Activated naive CD8-positive, alpha-beta T cell (primary cell): Measurements from ENCODE around the gene RPS6KA2.

Experiments
- H3K27ac Mint-ChIP-seq: one replicate; pipeline ENCODE4 v1.8.0; 2021; ENCODE audit warnings: mixed read lengths
- H3K27me3 Mint-ChIP-seq: one replicate; pipeline ENCODE4 v1.8.0; 2021; ENCODE audit warnings: mixed read lengths
- H3K36me3 Mint-ChIP-seq: one replicate; pipeline ENCODE4 v1.8.0; 2021; ENCODE audit warnings: mixed read lengths
- H3K4me1 Mint-ChIP-seq: one replicate; pipeline ENCODE4 v1.8.0; 2021; ENCODE audit warnings: low read depth, mixed read lengths
- H3K4me3 Mint-ChIP-seq: one replicate; pipeline ENCODE4 v1.8.0; 2021; ENCODE audit warnings: mild to moderate bottlenecking, mixed read lengths
- H3K9me3 Mint-ChIP-seq: one replicate; pipeline ENCODE4 v1.8.0; 2021; ENCODE audit warnings: low read depth, mixed read lengths

RPS6KA2 gene

DNA sequence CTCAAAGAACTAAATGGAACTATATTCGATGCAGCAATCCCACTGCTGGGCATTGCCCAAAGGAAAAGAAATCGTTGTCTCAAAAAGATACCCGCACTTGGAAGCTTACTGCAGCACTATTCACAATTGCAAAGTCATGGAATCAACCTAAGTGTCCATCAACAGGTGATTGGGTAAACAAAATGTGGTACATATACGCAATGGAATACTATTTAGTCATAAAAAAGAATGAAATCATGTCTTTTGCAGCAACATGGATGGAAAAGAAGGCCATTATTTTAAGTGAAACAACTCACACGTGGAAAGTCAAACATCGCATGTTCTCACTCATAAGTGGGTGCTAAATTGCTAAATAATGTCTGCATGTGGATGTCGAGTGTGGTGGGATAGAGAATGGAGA, 173.4 kb downstream of the RPS6KA2 start:
- H3K27me3 Mint-ChIP-seq: no peaks in the 10 kb centered on the region
- H3K9me3 Mint-ChIP-seq: no peaks in the 10 kb centered on the region
- no peak overlapping the region for H3K27ac Mint-ChIP-seq
- H3K36me3 Mint-ChIP-seq: peaks cover 10% of the 10 kb centered on the region
- H3K4me3 Mint-ChIP-seq: no peak overlapping the region
- H3K4me1 Mint-ChIP-seq: peaks cover 4% of the 10 kb centered on the region

GRCh38 chr6:166450167-166450873, 176.7 kb downstream of the RPS6KA2 start:
- Mint-ChIP-seq H3K36me3 (peaks cover 7% of the 10 kb centered on the region), H3K4me1 (no peaks in the 10 kb centered on the region), H3K27me3 (peaks cover 1% of the 10 kb centered on the region), H3K9me3 (no peaks in the 10 kb centered on the region), H3K4me3 (no peak overlapping the region), H3K27ac (no peak overlapping the region)

DNA sequence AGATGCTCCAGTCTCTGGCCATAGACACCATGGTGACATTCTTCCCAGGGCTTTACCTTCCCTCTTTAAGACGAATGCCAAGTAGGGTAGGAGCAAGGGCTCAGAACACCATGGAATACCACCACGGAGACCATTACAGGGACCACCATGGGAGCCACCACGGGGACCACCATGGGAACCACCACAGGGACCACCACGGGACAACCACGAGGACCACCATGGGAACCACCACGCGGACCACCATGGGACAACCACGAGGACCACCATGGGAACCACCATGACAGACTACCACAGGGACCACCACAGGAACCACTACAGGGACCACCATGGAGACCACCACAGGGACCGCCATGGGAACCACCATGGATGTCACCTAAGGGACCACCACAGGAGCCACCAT, 177.4 kb downstream of the RPS6KA2 start:
- Mint-ChIP-seq H3K4me1 (no peaks in the 10 kb centered on the region), H3K9me3 (no peaks in the 10 kb centered on the region), H3K27ac (no peak overlapping the region), H3K27me3 (peaks cover 1% of the 10 kb centered on the region), H3K4me3 (no peak overlapping the region), H3K36me3 (peaks cover 7% of the 10 kb centered on the region)

GRCh38 chr6:166449036-166449435, 178.0 kb downstream of the RPS6KA2 start:
- Mint-ChIP-seq H3K4me3 (no peak overlapping the region), H3K4me1 (no peaks in the 10 kb centered on the region), H3K36me3 (peaks cover 7% of the 10 kb centered on the region), H3K27me3 (peaks cover 1% of the 10 kb centered on the region), H3K9me3 (no peaks in the 10 kb centered on the region), H3K27ac (no peak overlapping the region)

- no peaks in the 10 kb centered on the region for H3K9me3 Mint-ChIP-seq
- H3K27ac Mint-ChIP-seq: no peak overlapping the region
- peaks cover 7% of the 10 kb centered on the region for H3K36me3 Mint-ChIP-seq
- peaks cover 1% of the 10 kb centered on the region for H3K27me3 Mint-ChIP-seq
- H3K4me1 Mint-ChIP-seq: no peaks in the 10 kb centered on the region
- H3K4me3 Mint-ChIP-seq: no peak overlapping the region
Measured at GRCh38 chr6:166448432-166448831, 178.6 kb downstream of the RPS6KA2 start.

DNA sequence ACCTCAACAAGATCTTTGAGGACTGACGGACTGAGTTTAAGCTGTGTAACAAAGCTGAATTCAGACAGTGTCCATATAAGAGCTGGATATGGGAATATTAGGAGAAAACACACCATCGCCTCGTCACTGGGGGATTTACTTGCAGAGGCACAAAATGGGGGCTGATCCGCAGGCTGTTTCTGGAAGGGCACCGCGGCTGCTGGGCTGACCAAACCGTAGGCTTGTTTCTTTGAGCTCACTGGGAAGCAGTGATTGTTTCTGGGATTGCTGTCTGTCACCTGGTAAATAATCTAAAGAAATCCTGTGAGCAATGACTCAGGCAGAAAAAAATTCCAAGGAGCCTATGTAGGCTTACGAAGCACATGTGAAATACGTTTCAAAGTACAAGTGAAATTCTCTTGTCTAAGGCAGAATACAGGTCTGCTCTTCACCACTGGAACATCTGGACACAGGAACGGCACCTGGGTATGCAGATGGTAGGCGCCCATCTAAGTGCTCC, 180.4 kb downstream of the RPS6KA2 start:
- no peaks in the 10 kb centered on the region for H3K9me3 Mint-ChIP-seq
- peaks cover 3% of the 10 kb centered on the region for H3K36me3 Mint-ChIP-seq
- peaks cover 1% of the 10 kb centered on the region for H3K27me3 Mint-ChIP-seq
- no peak overlapping the region for H3K27ac Mint-ChIP-seq
- no peaks in the 10 kb centered on the region for H3K4me1 Mint-ChIP-seq
- H3K4me3 Mint-ChIP-seq: no peak overlapping the region

DNA sequence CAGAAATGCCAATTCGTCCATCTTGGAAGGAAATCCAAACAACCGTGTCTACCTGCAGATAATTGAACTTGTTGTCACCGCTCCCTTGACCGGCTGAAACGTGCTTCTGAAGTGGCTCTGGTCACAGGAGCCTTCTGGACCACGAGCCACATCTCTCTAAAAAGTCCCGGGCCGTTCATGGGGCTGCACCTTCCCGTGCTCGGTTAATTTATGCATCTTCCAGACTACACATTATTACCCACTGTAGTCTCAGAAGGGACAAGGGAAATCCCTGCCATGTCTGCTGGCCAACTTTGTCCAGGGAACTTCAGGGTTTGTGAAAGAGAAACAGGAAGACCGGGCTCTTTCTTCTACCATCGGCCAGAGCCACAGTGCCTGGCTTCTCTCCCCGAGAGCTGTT, 180.9 kb downstream of the RPS6KA2 start:
- Mint-ChIP-seq H3K27me3 (peaks cover 1% of the 10 kb centered on the region), H3K4me1 (no peaks in the 10 kb centered on the region), H3K36me3 (peaks cover 3% of the 10 kb centered on the region), H3K4me3 (no peak overlapping the region), H3K9me3 (no peaks in the 10 kb centered on the region), H3K27ac (no peak overlapping the region)

DNA sequence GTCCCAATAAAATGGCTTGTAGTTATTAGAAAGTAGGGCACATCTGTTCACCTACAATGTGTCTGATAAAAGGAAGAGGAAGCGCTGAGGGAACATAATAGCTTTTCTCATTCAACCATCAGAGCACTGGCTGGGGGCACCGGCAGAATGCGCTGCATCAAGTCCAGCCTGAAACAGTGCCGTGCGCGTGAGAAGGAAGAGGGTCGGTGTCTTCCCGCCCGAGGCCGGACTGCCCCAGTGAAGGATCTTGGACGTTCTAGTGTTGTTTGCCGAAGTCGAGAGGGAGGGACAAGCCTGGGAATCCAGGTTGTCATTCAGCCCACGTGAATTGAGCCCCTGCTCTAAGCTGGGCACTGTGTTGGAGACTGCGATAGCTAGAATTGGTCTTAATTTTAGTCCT, 182.6 kb downstream of the RPS6KA2 start:
- Mint-ChIP-seq H3K36me3 (peaks cover 3% of the 10 kb centered on the region), H3K27ac (no peak overlapping the region), H3K27me3 (peaks cover 1% of the 10 kb centered on the region), H3K9me3 (no peaks in the 10 kb centered on the region), H3K4me1 (peaks cover 7% of the 10 kb centered on the region), H3K4me3 (no peak overlapping the region)

DNA sequence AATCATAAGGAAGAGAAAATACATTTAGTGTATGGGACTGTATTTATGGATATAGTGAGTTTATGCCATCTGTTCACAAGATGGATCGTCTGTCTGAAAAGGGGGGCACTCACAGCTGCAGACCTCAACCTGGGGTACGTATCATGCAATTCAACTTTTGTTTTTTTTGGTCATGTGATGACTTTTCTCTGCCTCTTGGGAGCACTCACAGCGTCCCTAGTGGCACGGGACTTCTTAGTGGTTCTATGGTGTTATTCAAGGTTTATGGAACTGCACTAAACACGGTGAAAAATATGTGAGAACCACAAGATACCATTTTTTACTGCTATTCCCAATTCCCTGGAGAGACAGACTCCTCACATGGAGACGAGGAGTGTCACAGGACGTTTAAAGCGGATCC, 183.9 kb downstream of the RPS6KA2 start:
- Mint-ChIP-seq H3K9me3 (no peaks in the 10 kb centered on the region), H3K4me3 (no peak overlapping the region), H3K36me3 (peaks cover 3% of the 10 kb centered on the region), H3K4me1 (peaks cover 9% of the 10 kb centered on the region), H3K27me3 (peaks cover 1% of the 10 kb centered on the region), H3K27ac (no peak overlapping the region)

- no peaks in the 10 kb centered on the region for H3K9me3 Mint-ChIP-seq
Measured at GRCh38 chr6:166442131-166442685, 184.8 kb downstream of the RPS6KA2 start.

GRCh38 chr6:166441325-166442078, 185.5 kb downstream of the RPS6KA2 start:
- Mint-ChIP-seq H3K4me1 (peaks cover 11% of the 10 kb centered on the region), H3K4me3 (no peak overlapping the region), H3K27me3 (peaks cover 1% of the 10 kb centered on the region), H3K36me3 (no peaks in the 10 kb centered on the region), H3K27ac (no peak overlapping the region), H3K9me3 (no peaks in the 10 kb centered on the region)

More at GRCh38 chr6:166442131-166442685, 184.8 kb downstream of the RPS6KA2 start:
- H3K36me3 Mint-ChIP-seq: no peaks in the 10 kb centered on the region
- no peak overlapping the region for H3K27ac Mint-ChIP-seq
- H3K4me3 Mint-ChIP-seq: no peak overlapping the region
- peaks cover 9% of the 10 kb centered on the region for H3K4me1 Mint-ChIP-seq
- peaks cover 1% of the 10 kb centered on the region for H3K27me3 Mint-ChIP-seq

DNA sequence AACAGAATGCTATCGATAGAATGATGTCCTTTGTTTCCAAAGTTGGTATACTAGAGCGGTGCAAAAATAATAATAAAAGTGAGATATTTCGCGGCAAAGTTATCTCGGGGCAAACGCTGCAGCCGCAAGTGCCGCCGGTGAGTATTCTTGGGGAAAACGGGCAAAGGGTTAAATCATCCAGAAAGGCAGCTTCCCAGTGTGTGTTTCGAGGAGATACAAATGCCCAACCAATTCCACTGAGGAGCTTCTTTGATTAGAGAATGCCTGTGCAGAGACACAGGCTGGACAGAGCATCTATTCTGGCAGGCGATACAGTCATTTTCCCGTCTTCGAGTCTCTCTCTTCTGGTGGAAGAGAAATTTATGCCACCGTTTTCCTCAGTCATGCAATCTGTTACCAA, 186.3 kb downstream of the RPS6KA2 start:
- peaks cover 1% of the 10 kb centered on the region for H3K27me3 Mint-ChIP-seq
- H3K9me3 Mint-ChIP-seq: no peaks in the 10 kb centered on the region
- no peak overlapping the region for H3K27ac Mint-ChIP-seq
- H3K4me1 Mint-ChIP-seq: peaks cover 16% of the 10 kb centered on the region
- no peak overlapping the region for H3K4me3 Mint-ChIP-seq
- peaks cover 2% of the 10 kb centered on the region for H3K36me3 Mint-ChIP-seq

- H3K4me3 Mint-ChIP-seq: peak overlapping the region; percentile 17
- H3K27me3 Mint-ChIP-seq: no peaks in the 10 kb centered on the region
- H3K4me1 Mint-ChIP-seq: peaks cover 21% of the 10 kb centered on the region
- H3K36me3 Mint-ChIP-seq: peaks cover 2% of the 10 kb centered on the region
- no peaks in the 10 kb centered on the region for H3K9me3 Mint-ChIP-seq
- H3K27ac Mint-ChIP-seq: no peak overlapping the region
Measured at GRCh38 chr6:166440106-166440505, 186.9 kb downstream of the RPS6KA2 start.

DNA sequence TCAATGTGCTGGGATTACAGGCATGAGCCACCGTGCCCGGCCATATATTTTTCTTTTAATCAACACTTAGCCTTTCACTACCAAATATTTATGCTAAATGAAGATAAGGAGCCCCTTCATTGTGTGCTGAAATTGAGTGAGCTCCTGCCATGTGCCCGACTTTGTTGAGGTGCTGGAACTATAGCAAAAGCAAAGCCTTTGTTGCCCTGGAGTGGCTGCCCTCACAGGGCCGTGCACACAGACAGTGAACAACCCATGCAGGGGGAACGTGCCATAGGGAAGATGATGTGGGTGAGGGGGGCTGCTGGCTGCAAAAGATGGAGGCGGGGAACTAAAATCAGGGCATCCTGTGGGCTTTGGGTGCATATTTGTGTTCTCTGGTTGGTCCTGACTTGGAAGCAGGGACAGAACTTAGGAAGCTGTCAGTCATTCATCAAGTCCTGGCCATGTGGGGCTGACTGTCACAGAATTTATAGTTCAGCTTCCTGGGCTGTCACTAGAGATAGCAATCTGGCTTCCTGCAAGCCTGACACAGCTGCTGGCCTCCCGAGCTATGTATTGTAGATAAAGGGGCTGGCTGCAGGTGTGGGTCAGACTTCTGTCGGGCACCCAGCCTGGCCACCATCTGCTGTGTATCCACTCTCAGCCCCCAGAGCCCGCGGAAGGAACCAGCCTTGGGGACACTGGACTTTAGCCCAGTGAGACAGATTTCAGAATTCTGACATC, 187.5 kb downstream of the RPS6KA2 start:
- Mint-ChIP-seq H3K4me3 (peak overlapping the region; percentile 23), H3K4me1 (peaks cover 23% of the 10 kb centered on the region), H3K9me3 (no peaks in the 10 kb centered on the region), H3K27ac (no peak overlapping the region), H3K36me3 (peaks cover 2% of the 10 kb centered on the region), H3K27me3 (no peaks in the 10 kb centered on the region)
